K562 (cell line): Measurements from ENCODE around the gene SNX3. TPM values are rescaled to one million over a fixed set of nuclear protein-coding genes. Genes with fewer than 3 reads are reported as not detected.

Experiments used
- CUX1 ChIP-seq: fragments of 200-800 bp; sonication (Bioruptor generic); IDR thresholded peaks from 2 replicates; pipeline ENCODE4 v1.6.1; 2016; ENCODE audit warnings: missing genetic modification characterization, missing compliant biosample characterization
- E4F1 ChIP-seq: fragments of 250-450 bp; sonication (Bioruptor Pico); IDR thresholded peaks from 2 replicates; pipeline ENCODE4 v1.5.0; 2021; ENCODE audit warnings: mild to moderate bottlenecking, borderline replicate concordance
- MEIS2 ChIP-seq: fragments of 450-650 bp; IDR thresholded peaks from 2 replicates; pipeline ENCODE4 v1.6.1; 2014; ENCODE audit warnings: mild to moderate bottlenecking; ENCODE audit not compliant: partially characterized antibody
- NBN ChIP-seq: fragments of 450-650 bp; IDR thresholded peaks from 2 replicates; pipeline ENCODE4 v1.6.1; 2016; ENCODE audit warnings: low read depth, mild to moderate bottlenecking
- SMARCE1 ChIP-seq: fragments of 450-650 bp; IDR thresholded peaks from 2 replicates; pipeline ENCODE4 v1.7.1; 2016; ENCODE audit warnings: mild to moderate bottlenecking
- SP1 ChIP-seq: sonication (generic); formaldehyde crosslinking; IDR thresholded peaks from 2 replicates; pipeline ENCODE4 v1.8.1; 2022; ENCODE audit warnings: mild to moderate bottlenecking, missing genetic modification reagents
- SRSF1 ChIP-seq: fragments of 200-400 bp; formaldehyde crosslinking; IDR thresholded peaks from 2 replicates; pipeline ENCODE4 v1.6.1; 2017; ENCODE audit warnings: mild to moderate bottlenecking, low read depth, low read length, moderate library complexity
- TCF7L2 ChIP-seq: fragments of 150-350 bp; IDR thresholded peaks from 2 replicates; pipeline ENCODE4 v1.6.1; 2016; ENCODE audit warnings: low read depth, mild to moderate bottlenecking, low read length, moderate library complexity
- ZBTB1 ChIP-seq: sonication (generic); formaldehyde crosslinking; IDR thresholded peaks from 2 replicates; pipeline ENCODE4 v1.8.1; 2023; ENCODE audit warnings: missing genetic modification reagents, low read depth, mild to moderate bottlenecking, borderline replicate concordance
- ZNF133 ChIP-seq: fragments of 250-450 bp; sonication (Bioruptor Pico); IDR thresholded peaks from 2 replicates; pipeline ENCODE4 v1.4.0; 2020; ENCODE audit warnings: mild to moderate bottlenecking
- polyA plus RNA-seq, 8 experiments: library from polyadenylated mRNA; depleted of rRNA in 4 of 8; stranded (reverse) in 5 of 8; unstranded in 3 of 8; fragments of >200 nt; fragmentation: Nextera tagmentation in 2 of 8; fragmentation: Illumina TruSeq in 1 of 8; extraction: Ambion mirVana in 2 of 8; extraction: Trizol in 1 of 8; gene quantifications; 2 replicates each; pipeline versions ENCODE4 v1.2.1 to v1.2.3, GENCODE V29; 2011 to 2014; ENCODE audit warnings: inconsistent platforms in 1 of 8, missing spikeins in 1 of 8
- total RNA-seq, 7 experiments: library from RNA; depleted of rRNA in 6 of 7; stranded (reverse); fragments of >200 nt in 6 of 7; fragmentation: Illumina TruSeq in 2 of 7; extraction: Trizol in 2 of 7; gene quantifications; 2 replicates each; pipeline versions ENCODE4 v1.2.1 to v1.2.3, GENCODE V29; 2011 to 2021; ENCODE audit warnings: low replicate concordance in 1 of 7
- TF ChIP-seq, protein P1 (sequence below): fragments of 250-450 bp; sonication (Bioruptor Pico); IDR thresholded peaks from 2 replicates; pipeline ENCODE4 v1.8.0; 2021; ENCODE audit warnings: borderline replicate concordance, mild to moderate bottlenecking, moderate library complexity; ENCODE audit not compliant: poor library complexity, severe bottlenecking
- TF ChIP-seq, protein P2 (sequence below): fragments of 450-650 bp; IDR thresholded peaks from 2 replicates; pipeline ENCODE4 v1.7.1; 2018; ENCODE audit warnings: mild to moderate bottlenecking, low read depth; ENCODE audit not compliant: partially characterized antibody
- TF ChIP-seq, protein P3 (sequence below): fragments of 250-450 bp; sonication (Bioruptor Pico); IDR thresholded peaks from 2 replicates; pipeline ENCODE4 v1.5.1; 2021; ENCODE audit warnings: mild to moderate bottlenecking

SNX3 gene
- total and polyA plus RNA-seq, 9 of the 15 experiments (the other 6 are each of a cell fraction or from before 2014, with no cell fraction given): 48.9 to 410 (median 159) TPM

- TF ChIP-seq E4F1 (CRISPR knock-in tag): no peak
- no peak for TF ChIP-seq ZNF133 (CRISPR knock-in tag)
- peak; percentile 16; the same call in 1 of the 2 replicates for TF ChIP-seq TCF7L2
- TF ChIP-seq ZBTB1: no peak
- TF ChIP-seq CUX1 (CRISPR knock-in tag): 0 out of 2 replicates have a peak, but pooled peaks have one; percentile 47
- TF ChIP-seq NBN: peak; percentile 69; the same call in 1 of the 2 replicates
- no peak for TF ChIP-seq SRSF1
- TF ChIP-seq, protein P1, sequence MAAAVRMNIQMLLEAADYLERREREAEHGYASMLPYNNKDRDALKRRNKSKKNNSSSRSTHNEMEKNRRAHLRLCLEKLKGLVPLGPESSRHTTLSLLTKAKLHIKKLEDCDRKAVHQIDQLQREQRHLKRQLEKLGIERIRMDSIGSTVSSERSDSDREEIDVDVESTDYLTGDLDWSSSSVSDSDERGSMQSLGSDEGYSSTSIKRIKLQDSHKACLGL (CRISPR knock-in tag): no peak
- no peak for TF ChIP-seq MEIS2
- TF ChIP-seq, protein P2, sequence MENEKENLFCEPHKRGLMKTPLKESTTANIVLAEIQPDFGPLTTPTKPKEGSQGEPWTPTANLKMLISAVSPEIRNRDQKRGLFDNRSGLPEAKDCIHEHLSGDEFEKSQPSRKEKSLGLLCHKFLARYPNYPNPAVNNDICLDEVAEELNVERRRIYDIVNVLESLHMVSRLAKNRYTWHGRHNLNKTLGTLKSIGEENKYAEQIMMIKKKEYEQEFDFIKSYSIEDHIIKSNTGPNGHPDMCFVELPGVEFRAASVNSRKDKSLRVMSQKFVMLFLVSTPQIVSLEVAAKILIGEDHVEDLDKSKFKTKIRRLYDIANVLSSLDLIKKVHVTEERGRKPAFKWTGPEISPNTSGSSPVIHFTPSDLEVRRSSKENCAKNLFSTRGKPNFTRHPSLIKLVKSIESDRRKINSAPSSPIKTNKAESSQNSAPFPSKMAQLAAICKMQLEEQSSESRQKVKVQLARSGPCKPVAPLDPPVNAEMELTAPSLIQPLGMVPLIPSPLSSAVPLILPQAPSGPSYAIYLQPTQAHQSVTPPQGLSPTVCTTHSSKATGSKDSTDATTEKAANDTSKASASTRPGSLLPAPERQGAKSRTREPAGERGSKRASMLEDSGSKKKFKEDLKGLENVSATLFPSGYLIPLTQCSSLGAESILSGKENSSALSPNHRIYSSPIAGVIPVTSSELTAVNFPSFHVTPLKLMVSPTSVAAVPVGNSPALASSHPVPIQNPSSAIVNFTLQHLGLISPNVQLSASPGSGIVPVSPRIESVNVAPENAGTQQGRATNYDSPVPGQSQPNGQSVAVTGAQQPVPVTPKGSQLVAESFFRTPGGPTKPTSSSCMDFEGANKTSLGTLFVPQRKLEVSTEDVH: no peak
- TF ChIP-seq, protein P3, sequence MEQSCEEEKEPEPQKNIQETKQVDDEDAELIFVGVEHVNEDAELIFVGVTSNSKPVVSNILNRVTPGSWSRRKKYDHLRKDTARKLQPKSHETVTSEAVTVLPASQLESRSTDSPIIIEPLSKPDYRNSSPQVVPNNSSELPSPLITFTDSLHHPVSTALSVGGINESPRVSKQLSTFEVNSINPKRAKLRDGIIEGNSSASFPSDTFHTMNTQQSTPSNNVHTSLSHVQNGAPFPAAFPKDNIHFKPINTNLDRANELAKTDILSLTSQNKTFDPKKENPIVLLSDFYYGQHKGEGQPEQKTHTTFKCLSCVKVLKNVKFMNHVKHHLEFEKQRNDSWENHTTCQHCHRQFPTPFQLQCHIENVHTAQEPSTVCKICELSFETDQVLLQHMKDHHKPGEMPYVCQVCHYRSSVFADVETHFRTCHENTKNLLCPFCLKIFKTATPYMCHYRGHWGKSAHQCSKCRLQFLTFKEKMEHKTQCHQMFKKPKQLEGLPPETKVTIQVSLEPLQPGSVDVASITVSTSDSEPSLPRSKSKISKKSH (CRISPR knock-in tag): no peak
- peak; percentile 52; the same call in 1 of the 2 replicates for TF ChIP-seq SP1 (CRISPR knock-in tag)
- no peak; the same call in 1 of the 2 replicates for TF ChIP-seq SMARCE1
Observed at GRCh38 chr6:108294727-108295625, 34.1 kb upstream of the SNX3 start, which contains the start of gene AFG1L (continued).
